ENCODE data around the gene ISG15.
A peak's percentile ranks its signal among the peaks of the same experiment; 100 is the strongest.

The ISG15 gene

DNA sequence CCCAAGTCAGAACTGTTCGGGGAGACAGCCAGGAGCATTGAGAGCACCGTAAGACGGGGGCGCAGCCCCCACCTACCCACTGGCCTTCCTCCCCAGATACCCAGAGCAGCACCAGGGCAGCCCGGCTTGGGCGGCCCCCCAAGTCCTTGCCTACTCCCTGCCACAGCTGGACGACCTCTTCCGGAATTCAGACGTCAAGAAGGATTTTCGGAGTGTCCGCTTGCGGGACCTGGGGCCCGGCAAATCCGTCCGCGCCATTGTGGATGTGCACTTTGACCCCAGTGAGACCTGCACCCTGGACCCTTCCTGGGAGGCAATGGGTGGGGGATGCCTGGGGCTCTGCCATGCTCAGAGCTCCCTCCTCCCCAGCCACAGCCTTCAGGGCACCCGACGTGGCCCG is 34.1 kb downstream of the ISG15 start:
- DNase-seq (ENCODE audit: low read depth) = no peak
- H3K4me3 ChIP-seq (ENCODE audit: low read depth, low read length) = no peak overlapping the region
- TF ChIP-seq CTCF (IDR thresholded peaks at IDR 0.05; ENCODE audit: insufficient read depth, low read depth, low read length, missing control alignments) = no peak

DNA sequence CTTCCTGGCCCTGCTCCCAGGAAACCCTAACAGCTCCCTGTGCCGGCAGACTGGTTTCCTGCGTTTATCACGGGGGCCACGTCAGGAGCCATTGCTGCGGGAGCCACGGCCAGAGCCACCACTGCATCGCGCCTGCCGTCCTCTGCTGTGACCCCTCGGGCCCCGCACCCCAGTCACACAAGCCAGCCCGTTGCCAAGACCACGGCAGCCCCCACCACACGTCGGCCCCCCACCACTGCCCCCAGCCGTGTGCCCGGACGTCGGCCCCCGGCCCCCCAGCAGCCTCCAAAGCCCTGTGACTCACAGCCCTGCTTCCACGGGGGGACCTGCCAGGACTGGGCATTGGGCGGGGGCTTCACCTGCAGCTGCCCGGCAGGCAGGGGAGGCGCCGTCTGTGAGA is 34.7 kb downstream of the ISG15 start:
- DNase-seq (ENCODE audit: low read depth) = no peak
- no peak for TF ChIP-seq CTCF (IDR thresholded peaks at IDR 0.05; ENCODE audit: insufficient read depth, low read depth, low read length, missing control alignments)
- no peak overlapping the region for H3K4me3 ChIP-seq (ENCODE audit: low read depth, low read length)

- H3K4me3 ChIP-seq (ENCODE audit: low read depth, low read length) = no peak overlapping the region
- TF ChIP-seq CTCF (IDR thresholded peaks at IDR 0.05; ENCODE audit: insufficient read depth, low read depth, low read length, missing control alignments) = no peak
- DNase-seq (ENCODE audit: low read depth) = no peak
Measured at GRCh38 chr1:1048765-1049164, 35.5 kb downstream of the ISG15 start.

DNA sequence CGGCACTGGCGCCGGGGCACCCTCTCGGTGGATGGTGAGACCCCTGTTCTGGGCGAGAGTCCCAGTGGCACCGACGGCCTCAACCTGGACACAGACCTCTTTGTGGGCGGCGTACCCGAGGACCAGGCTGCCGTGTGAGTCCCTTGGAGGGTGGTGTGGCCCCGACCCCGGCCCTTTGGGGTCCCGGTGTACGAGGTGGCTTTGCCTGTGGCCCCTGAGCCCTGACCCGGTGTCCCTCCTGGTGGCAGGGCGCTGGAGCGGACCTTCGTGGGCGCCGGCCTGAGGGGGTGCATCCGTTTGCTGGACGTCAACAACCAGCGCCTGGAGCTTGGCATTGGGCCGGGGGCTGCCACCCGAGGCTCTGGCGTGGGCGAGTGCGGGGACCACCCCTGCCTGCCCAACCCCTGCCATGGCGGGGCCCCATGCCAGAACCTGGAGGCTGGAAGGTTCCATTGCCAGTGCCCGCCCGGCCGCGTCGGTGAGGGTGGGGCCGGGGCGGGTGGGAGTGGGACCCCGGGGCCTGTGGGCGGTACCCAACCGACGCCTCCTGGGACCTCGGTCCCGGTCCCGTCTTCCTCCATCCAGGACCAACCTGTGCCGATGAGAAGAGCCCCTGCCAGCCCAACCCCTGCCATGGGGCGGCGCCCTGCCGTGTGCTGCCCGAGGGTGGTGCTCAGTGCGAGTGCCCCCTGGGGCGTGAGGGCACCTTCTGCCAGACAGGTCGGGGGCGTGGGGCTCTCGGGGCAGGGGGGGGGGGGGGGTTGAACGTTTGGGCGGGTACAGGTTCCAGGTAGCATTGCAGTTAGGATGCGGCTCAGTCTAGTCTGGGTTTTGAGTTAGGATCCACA is 36.2 kb downstream of the ISG15 start:
- no peak for TF ChIP-seq CTCF (IDR thresholded peaks at IDR 0.05; ENCODE audit: insufficient read depth, low read depth, low read length, missing control alignments)
- no peak for DNase-seq (ENCODE audit: low read depth)
- no peak overlapping the region for H3K4me3 ChIP-seq (ENCODE audit: low read depth, low read length)

DNA sequence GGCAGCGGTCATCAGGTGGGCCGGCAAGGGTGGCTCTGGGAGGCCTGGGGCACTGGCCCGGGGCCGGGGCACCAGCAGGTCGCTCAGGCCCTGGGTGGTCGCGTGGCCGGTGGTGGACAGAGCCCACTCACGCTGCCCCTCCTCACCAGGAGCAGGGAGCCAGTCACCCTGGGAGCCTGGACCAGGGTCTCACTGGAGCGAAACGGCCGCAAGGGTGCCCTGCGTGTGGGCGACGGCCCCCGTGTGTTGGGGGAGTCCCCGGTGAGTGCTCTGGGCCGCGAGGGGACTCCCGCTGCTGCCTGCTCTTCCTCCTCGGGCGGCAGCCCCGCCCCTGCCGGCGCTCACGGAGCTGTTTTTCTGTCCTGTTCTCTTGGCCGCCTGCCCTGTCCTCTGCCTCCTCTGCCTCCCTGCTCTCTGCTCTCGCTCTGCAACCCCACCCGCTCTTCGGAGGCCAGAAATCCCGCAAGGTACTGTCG is 37.3 kb downstream of the ISG15 start:
- H3K4me3 ChIP-seq (ENCODE audit: low read depth, low read length) = no peak overlapping the region
- TF ChIP-seq CTCF (IDR thresholded peaks at IDR 0.05; ENCODE audit: insufficient read depth, low read depth, low read length, missing control alignments) = no peak
- DNase-seq (ENCODE audit: low read depth) = peak; percentile 66

DNA sequence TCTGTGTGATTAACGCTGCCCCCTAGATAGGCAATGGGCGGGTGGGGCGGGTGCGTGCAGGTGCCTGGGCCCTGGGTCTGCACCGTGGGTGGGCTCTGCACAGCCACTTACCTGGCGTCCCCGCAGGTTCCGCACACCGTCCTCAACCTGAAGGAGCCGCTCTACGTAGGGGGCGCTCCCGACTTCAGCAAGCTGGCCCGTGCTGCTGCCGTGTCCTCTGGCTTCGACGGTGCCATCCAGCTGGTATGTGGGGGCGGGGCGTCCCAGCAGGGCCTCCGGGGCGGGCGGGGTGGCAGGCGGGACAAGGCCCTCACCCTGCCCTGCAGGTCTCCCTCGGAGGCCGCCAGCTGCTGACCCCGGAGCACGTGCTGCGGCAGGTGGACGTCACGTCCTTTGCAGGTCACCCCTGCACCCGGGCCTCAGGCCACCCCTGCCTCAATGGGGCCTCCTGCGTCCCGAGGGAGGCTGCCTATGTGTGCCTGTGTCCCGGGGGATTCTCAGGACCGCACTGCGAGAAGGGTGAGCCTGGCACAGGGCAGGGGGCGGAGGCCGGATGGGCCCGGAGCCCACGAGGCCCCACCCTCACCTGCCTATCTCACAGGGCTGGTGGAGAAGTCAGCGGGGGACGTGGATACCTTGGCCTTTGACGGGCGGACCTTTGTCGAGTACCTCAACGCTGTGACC is 38.0 kb downstream of the ISG15 start:
- no peak for TF ChIP-seq CTCF (IDR thresholded peaks at IDR 0.05; ENCODE audit: insufficient read depth, low read depth, low read length, missing control alignments)
- H3K4me3 ChIP-seq (ENCODE audit: low read depth, low read length) = no peak overlapping the region
- no peak for DNase-seq (ENCODE audit: low read depth)
